Spleen (tissue), 7 donors: Measurements from ENCODE around the gene SUSD2.

Experiments used
- POLR2A ChIP-seq, 3 donors: fragments of 450-650 bp; IDR thresholded peaks; one replicate each; pipeline ENCODE4 v1.5.1; 2017; ENCODE audit warnings: antibody characterized with exemption in 3 of 3, mild to moderate bottlenecking in 1 of 3
- TF ChIP-seq, protein P1 (sequence below), 11 experiments: fragments of 200-600 bp in 7 of 11; fragments of 450-650 bp in 4 of 11; sonication (generic) in 4 of 11; IDR thresholded peaks in 8 of 11; conservative IDR thresholded peaks in 3 of 11; 1 replicate in 7 of 11; 2 replicates in 4 of 11; pipeline versions ENCODE4 v1.4.0 to v1.8.0; 2016 to 2021; ENCODE audit warnings: antibody characterized with exemption in 11 of 11, inconsistent platforms in 4 of 11, mild to moderate bottlenecking in 1 of 11
- donor health status: DM: no; HTN: no; CAD: no; lungs with moderate emphysema.
- donor health status: DM: no; HTN: no; CAD: no.
- donor health status: DM: no; HTN: no; CAD: no.

- TF ChIP-seq, protein P1, sequence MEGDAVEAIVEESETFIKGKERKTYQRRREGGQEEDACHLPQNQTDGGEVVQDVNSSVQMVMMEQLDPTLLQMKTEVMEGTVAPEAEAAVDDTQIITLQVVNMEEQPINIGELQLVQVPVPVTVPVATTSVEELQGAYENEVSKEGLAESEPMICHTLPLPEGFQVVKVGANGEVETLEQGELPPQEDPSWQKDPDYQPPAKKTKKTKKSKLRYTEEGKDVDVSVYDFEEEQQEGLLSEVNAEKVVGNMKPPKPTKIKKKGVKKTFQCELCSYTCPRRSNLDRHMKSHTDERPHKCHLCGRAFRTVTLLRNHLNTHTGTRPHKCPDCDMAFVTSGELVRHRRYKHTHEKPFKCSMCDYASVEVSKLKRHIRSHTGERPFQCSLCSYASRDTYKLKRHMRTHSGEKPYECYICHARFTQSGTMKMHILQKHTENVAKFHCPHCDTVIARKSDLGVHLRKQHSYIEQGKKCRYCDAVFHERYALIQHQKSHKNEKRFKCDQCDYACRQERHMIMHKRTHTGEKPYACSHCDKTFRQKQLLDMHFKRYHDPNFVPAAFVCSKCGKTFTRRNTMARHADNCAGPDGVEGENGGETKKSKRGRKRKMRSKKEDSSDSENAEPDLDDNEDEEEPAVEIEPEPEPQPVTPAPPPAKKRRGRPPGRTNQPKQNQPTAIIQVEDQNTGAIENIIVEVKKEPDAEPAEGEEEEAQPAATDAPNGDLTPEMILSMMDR (IDR thresholded peaks at IDR 0.05 in 8 of 11, conservative IDR thresholded peaks at IDR 0.05 in 3 of 11), result no peak
- TF ChIP-seq POLR2A (IDR thresholded peaks at IDR 0.05), result no peak
Observed at GRCh38 chr22:24176040-24176439, 5.2 kb upstream of the SUSD2 start.
